ENCODE data around the gene TSPAN3.

- TF ChIP-seq CTCF (IDR thresholded peaks at IDR 0.05) (no peak), POLR2A (IDR thresholded peaks at IDR 0.05) (no peak)
Measured at GRCh38 chr15:77015646-77016320, 55.1 kb downstream of the TSPAN3 start.
